Esophagus mucosa (tissue), 1 donor: ENCODE data around the gene HLCS. TPM values are rescaled to one million over a fixed set of nuclear protein-coding genes. Genes with fewer than 3 reads are reported as not detected.
"Not testable (repeated sequence)": the region's sequence is repeated elsewhere in the genome, so short reads cannot be mapped to it uniquely, and the experiment has no call there.

Source experiments
- ATAC-seq: fragments of 200-7000 bp; cut with Tn5 transposase; one replicate; pipeline ENCODE4 v1.9.1; 2020
- total RNA-seq: library from RNA; stranded (reverse); gene quantifications from one replicate; pipeline ENCODE4 v1.2.4, GENCODE V29; 2023
- donor health status: DM: yes; HTN: yes; CAD: no.

The HLCS gene
- total RNA-seq: 11.6 TPM

GRCh38 chr21:36966066-36966820 is at the start of gene HLCS:
TSS of gene HLCS (minus strand) at chr21:36966669. CDS start at chr21:36966638, 31 bp downstream.
- peak; percentile 85 for ATAC-seq

DNA sequence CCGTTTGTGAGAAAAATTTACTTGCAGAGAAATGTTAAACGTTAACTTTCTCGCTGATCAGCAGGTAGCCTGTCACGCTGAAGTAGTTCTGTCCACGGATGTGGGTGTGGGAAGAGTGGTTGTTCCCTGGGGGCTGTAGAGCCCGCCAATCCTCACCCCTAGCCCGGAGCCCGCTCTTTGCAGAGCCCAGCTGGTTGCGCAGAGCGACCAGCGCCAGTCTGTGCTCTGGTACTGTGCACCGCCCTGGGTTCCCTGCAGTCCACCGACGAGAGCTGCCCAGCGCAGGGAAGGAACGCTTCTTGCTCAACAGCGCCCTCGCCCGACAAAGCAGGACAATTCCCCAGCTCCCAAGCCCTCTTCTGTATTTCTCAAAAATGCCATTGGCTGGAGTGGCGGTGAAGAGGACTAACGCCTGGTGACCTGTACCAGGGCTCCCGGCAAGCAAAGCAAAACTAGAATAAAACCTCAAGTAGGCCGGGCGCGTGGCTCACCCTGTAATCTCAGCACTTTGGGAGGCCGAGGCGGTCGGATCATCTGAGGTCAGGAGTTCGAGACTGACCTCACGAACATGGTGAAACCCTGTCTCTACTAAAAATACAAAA is 43.4 kb upstream of the HLCS start:
- ATAC-seq: peak; percentile 92

- no peak for ATAC-seq
These were observed 42.3 kb upstream of the HLCS start for GRCh38 chr21:37008724-37009123.

- peak; percentile 32 for ATAC-seq
These were observed 40.2 kb upstream of the HLCS start, which contains the start of gene RIPPLY3 for GRCh38 chr21:37006486-37007291. TSS of gene RIPPLY3 (plus strand) at chr21:37006702. CDS start at chr21:37006773, 71 bp downstream.

- no peak for ATAC-seq
These were observed 39.3 kb upstream of the HLCS start for GRCh38 chr21:37005548-37006485.

GRCh38 chr21:37003917-37004316 is 37.4 kb upstream of the HLCS start:
- ATAC-seq: not testable (repeated sequence)

GRCh38 chr21:37002851-37003250 is 36.4 kb upstream of the HLCS start:
- ATAC-seq: not testable (repeated sequence)

DNA sequence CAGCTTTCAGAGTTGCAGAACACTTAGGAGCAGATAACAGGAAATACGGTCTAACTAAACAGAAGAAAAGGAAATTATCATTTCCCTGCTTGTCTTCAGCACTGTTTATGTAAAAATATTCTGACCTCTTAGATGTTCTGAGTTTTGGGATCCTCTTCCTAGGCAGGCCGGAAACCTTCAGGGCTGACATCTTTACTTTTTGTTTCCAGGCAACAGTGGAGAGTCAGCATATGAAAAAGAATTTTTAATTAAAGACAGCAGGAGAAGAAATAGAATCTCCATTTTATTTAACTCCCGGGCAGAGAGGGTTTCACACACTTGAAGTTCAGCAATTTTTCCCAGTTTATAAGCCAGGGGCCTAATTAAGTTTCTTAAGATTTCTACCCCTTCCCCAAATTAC is 35.0 kb upstream of the HLCS start:
- ATAC-seq: no peak

GRCh38 chr21:37000381-37000780 is 33.9 kb upstream of the HLCS start:
- no peak for ATAC-seq

DNA sequence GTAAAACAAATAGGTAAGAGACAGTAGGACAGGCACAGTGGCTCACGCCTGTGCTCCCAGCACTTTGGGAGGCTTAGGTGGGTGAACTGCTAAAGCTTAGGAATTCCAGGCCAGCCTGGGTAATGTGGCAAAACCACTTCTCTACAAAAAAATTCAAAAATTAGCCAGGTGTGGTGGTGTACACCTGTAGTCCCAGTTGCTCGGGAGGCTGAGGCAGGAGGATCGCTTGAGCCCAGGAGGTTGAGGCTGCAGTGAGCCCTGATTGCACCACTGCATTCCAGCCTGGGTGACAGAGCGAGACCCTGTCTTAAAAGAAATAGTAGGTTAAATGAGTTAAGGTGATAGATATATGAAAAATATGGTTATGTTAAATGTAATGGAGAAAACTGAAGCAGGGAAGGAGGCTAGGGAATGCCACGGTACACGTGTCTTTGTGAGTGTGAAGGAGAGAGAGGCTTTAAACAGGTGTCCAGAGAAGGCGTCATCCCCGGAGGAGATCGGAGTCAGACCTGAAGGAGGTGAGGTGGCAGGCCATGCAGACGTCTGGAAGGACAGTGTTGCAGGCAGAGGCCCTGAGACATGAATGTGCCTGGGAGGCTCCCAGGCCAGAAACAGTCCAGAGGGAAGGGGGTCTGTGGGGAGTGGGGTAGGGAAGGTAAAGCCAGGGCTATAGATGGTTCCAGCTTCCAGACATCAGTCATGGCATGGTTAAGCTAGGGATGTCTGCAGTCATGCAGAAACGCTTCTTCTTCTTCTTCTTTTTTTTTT is 32.8 kb upstream of the HLCS start:
- no peak for ATAC-seq

GRCh38 chr21:36995285-36995684 is 28.8 kb upstream of the HLCS start:
- not testable (repeated sequence) for ATAC-seq

GRCh38 chr21:36994501-36995158 is 28.2 kb upstream of the HLCS start:
- ATAC-seq: no peak

DNA sequence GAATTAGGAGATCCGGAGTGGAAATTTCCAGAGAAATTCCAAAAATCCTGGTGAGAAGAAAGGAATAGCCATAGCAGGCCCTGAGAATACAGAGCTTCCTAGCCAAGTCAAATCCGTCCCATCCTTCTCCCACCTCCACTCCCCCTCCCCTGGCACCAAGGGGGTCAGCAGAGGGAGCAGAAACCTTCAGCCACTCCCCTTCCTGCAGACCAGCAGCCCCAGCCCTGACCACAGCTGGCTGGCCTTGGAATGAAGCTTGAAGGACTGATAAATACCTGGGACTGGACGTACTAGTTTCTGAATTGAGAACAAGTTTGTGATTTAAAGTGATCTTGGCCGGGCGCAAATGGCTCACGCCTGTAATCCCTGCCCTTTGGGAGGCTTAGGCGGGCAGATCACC is 26.2 kb upstream of the HLCS start:
- ATAC-seq: no peak

DNA sequence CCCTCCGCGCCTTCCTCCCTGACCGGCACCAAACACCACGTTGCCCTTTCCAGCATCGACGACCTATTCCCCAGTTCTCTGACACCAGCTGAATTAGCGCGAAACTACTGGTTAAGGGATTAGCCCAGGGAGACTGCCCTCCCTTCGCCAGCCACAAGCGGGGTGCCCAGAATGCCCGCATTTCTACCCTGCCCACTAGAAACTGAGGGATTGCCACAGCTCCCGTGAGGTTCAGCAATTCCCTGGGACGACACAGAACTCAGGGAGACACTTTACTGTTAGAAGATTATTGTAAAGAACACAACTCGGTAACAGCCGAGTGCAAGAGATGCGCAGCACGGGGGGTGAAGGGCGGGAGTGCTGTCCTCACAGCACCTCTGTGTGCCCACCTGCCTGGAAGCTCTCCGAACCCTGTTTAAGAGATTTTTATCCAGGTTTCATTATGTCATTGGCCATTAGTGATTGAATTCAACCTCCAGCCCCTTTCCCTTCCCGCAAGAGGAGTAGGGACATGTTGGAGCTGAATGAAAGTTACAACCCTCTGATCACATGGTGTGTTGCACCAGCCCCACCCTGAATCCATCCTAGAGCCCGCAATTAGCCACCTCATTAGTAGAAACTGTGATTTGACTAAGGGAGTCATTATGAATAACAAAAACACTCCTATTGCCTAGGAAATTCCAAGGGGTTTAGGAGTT is 24.2 kb upstream of the HLCS start:
- no peak for ATAC-seq

GRCh38 chr21:36989699-36990507 is 23.4 kb upstream of the HLCS start:
- ATAC-seq: peak; percentile 95

DNA sequence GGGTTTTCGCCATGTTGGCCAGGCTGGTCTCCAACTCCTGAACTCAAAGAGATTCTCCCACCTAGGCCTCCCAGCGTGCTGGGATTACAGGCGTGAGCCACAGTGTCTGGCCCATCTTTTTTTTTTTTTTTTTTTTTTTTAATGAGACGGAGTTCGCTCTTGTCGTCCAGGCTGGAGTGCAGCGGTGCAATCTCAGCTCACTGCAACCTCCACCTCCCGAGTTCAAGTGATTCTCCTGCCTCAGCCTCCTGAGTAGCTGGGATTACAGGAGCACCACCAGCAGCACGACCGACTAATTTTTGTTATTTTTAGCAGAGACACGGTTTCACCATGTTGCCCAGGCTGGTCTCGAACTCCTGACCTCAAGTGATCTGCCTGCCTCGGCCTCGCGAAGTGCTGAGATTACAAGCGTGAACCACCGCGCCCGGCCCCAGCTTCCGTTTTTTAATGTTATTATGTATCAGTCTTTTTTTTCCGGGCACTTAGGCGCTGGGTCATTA is 22.8 kb upstream of the HLCS start:
- not testable (repeated sequence) for ATAC-seq

DNA sequence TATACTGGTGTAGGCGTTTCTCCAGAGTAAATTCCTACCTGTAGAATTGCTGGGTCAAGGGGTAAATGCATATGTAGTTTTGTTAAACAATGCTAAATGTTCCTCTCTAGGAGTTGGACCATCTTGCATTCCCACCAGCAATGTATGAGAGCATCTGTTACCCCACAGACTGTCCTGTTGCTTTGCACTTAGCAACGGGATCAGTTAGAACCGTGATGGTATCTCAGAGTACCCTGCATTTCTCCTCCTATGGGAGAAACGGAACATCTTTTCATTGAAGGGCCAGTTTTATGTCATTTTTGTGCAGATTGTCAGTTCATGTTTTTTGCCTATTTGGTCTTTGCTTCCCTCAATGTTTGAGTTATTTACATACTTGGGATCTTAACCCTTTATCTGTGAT is 22.1 kb upstream of the HLCS start:
- ATAC-seq: no peak

DNA sequence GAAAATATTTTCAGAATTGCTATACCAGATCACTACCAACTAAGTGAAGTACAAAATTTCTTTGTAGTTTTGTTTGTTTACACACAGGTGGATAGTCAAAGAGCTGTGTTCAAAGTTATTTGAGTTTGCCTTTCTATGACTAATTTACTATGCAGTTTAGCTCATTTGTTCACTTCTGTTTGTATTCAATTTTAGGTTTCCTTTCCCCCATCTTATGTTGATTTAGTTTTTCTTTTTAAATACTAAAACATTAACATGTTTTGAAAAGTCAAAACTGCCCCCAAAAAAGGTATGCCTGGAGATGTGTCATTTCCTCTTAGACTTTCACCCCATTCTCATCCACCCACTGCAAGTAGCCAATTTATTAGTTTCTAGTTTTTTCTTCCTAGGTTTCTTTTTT is 21.4 kb upstream of the HLCS start:
- ATAC-seq: no peak
